Tongue (tissue), 2 donors: Measurements from ENCODE around the gene NOP16. TPM values are rescaled to one million over a fixed set of nuclear protein-coding genes. Genes with fewer than 3 reads are reported as not detected.

Experiments
- DNase-seq: peaks from one replicate; pipeline ENCODE4 v3.0.0-alpha.2; 2015
- total RNA-seq: library from RNA; depleted of rRNA; stranded (reverse); fragments of >200 nt; gene quantifications from one replicate; pipeline ENCODE4 v1.2.3, GENCODE V29; 2014

NOP16 gene
- total RNA-seq, 1 donor from 2014 or later = 4.6 TPM

GRCh38 chr5:176384366-176384930 lies 4.0 kb downstream of the NOP16 start:
- no peak for DNase-seq

GRCh38 chr5:176383961-176384360 lies 4.4 kb downstream of the NOP16 start:
- no peak for DNase-seq

- no peak for DNase-seq
Measured at GRCh38 chr5:176383248-176383905, 5.0 kb downstream of the NOP16 start.

GRCh38 chr5:176382721-176383120 lies 5.7 kb downstream of the NOP16 start:
- DNase-seq = no peak

GRCh38 chr5:176381979-176382378 lies 6.4 kb downstream of the NOP16 start:
- DNase-seq = no peak

GRCh38 chr5:176381423-176381822 lies 7.0 kb downstream of the NOP16 start:
- no peak for DNase-seq

- DNase-seq = no peak
Measured at GRCh38 chr5:176379881-176380280, 8.5 kb downstream of the NOP16 start.

- DNase-seq = no peak
Measured at GRCh38 chr5:176373100-176373818, 15.1 kb downstream of the NOP16 start.

GRCh38 chr5:176371621-176372539 lies 16.5 kb downstream of the NOP16 start:
- no peak for DNase-seq

GRCh38 chr5:176369934-176370711 lies 18.3 kb downstream of the NOP16 start:
- no peak for DNase-seq

- DNase-seq = no peak
Measured at GRCh38 chr5:176368726-176369125, 19.7 kb downstream of the NOP16 start.

- no peak for DNase-seq
Measured at GRCh38 chr5:176366232-176366894, 22.0 kb downstream of the NOP16 start.

GRCh38 chr5:176365351-176366231 lies 22.8 kb downstream of the NOP16 start, which contains the start of gene ARL10:
ARL10 (plus strand) TSS chr5:176365487; CDS start chr5:176365564, 77 bp downstream.
- peak; percentile 65 for DNase-seq

GRCh38 chr5:176364765-176365350 lies 23.5 kb downstream of the NOP16 start:
- no peak for DNase-seq

- no peak for DNase-seq
Measured at GRCh38 chr5:176362233-176362490, 26.2 kb downstream of the NOP16 start.

GRCh38 chr5:176361437-176362232 lies 26.8 kb downstream of the NOP16 start, which contains the start of gene KIAA1191:
KIAA1191 (minus strand) TSS chr5:176361764; CDS start chr5:176359508, 2,256 bp downstream.
- peak; percentile 95 for DNase-seq

- DNase-seq = no peak
Measured at GRCh38 chr5:176360894-176361436, 27.4 kb downstream of the NOP16 start.

- DNase-seq = no peak
Measured at GRCh38 chr5:176359658-176360057, 28.7 kb downstream of the NOP16 start.

- no peak for DNase-seq
Measured at GRCh38 chr5:176356179-176356566, 32.2 kb downstream of the NOP16 start.
